HepG2 (cell line): Measurements from ENCODE around the gene TTLL10.

ENCODE experiments used
- ARNT ChIP-seq: fragments of 450-650 bp; IDR thresholded peaks from 2 replicates; pipeline ENCODE4 v1.6.1; 2017
- ZNF251 ChIP-seq: sonication (generic); formaldehyde crosslinking; IDR thresholded peaks from 2 replicates; pipeline ENCODE4 v1.9.0; 2021; ENCODE audit warnings: mild to moderate bottlenecking, missing genetic modification reagents
- ZNF83 ChIP-seq: sonication (generic); formaldehyde crosslinking; IDR thresholded peaks from 2 replicates; pipeline ENCODE4 v1.4.0; 2020; ENCODE audit warnings: missing genetic modification reagents, mild to moderate bottlenecking, borderline replicate concordance

DNA sequence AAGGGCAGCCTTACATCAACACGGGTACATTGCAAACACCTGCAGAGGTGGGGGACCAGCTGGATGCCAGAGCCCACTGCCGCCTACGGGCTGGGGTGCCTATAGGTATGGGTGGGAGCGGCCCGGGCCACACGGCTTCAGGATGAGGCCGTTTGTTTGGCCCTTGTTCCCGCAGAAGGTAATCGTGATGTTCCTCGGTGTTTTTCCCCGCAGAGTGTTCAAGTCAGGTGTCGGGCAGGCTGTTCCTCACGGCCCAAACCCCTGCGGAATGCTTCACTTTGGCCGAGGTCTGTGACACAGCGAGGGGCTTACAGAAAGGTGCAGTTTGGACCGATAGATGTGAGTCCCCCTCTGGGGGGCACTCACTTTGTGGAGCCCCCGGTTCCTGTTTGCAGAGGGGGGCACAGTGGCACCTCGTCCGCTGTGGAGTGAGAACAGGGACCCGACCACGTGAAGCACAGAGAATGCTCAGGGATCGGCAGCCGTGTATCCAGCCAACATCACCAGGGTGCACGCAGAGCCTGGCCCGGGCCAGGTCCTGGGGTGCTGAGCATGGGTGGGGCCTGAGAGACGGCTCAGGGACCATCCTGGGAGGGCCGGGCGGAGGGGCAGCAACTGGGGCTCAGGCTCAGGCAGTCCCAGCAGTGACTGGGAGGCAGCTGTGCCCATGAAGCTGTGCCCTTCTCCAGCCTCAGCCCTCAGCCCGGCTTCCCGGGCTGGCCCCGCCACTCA lies 453 bp upstream of the TTLL10 start:
- TF ChIP-seq ARNT (no peak), ZNF83 (CRISPR knock-in tag) (no peak), ZNF251 (CRISPR knock-in tag) (no peak)
